CD4-positive, alpha-beta T cell treated with Interleukin-6 for 4 hours (primary cell): ENCODE results near the gene ZC3H4.

Experiments used
- DNase-seq: peaks from one replicate; pipeline ENCODE4 v3.0.0-alpha.2; 2020; ENCODE audit warnings: mixed read lengths

Gene ZC3H4

DNA sequence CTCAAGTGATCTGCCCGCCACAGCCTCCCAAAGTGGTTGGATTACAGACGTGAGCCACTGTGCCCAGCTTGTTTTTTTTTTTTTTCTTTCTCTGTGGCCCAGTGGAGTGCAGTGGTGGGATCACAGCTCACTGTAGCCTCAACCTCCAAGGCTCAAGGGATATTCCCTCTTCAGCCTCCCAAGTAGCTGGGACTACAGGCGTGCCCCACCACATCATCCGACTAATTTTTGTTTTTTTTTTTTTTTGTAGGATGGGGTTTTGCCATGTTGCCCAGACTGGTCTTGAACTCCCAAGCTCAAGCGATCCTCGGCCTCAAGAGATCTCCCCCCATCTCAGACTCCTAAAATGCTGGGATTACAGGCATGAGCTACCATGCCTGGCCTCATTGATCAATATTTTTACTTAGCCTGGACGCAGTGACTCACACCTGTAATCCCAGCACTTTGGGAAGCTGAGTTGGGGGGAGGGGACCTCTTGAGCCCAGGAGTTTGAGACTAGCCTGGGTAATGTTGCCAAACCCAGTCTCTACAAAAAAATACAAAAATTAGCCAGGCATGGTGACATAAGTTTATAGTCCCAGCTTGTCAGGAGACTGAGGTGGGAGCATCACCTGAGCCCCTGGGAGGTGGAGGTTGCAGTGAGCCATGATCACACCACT lies 18.7 kb upstream of the ZC3H4 start:
- no peak for DNase-seq

GRCh38 chr19:47130589-47131227 lies 17.1 kb upstream of the ZC3H4 start, which contains the start of gene SAE1:
TSS of gene SAE1 (plus strand) at chr19:47130835. CDS start at chr19:47130931, 96 bp downstream.
- DNase-seq: peak; percentile 91

DNA sequence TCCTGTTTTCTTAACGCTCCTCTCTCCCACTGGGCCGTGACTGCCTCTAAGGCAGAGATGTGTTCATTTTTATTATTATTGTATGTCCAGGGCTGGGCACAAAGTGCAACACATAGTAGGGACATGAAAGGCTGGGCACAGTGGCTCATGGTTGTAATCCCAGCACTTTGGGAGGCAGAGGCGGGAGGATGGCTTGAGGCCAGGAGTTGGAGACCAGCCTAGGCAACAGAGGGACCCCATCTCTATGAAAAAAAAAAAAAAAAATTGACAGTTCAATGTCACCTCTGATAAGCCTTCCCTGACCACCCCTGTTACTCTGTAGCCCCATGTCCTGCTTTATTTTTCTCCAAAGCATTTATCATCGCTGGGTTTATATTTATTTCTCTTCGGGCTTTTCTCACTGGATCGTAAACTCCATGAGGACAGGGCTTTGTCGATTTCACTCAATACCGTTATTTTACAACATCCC lies 16.6 kb upstream of the ZC3H4 start:
- no peak for DNase-seq

- no peak for DNase-seq
Observed at GRCh38 chr19:47129579-47129978, 16.0 kb upstream of the ZC3H4 start.

- no peak for DNase-seq
Observed at GRCh38 chr19:47125669-47125938, 12.0 kb upstream of the ZC3H4 start.

DNA sequence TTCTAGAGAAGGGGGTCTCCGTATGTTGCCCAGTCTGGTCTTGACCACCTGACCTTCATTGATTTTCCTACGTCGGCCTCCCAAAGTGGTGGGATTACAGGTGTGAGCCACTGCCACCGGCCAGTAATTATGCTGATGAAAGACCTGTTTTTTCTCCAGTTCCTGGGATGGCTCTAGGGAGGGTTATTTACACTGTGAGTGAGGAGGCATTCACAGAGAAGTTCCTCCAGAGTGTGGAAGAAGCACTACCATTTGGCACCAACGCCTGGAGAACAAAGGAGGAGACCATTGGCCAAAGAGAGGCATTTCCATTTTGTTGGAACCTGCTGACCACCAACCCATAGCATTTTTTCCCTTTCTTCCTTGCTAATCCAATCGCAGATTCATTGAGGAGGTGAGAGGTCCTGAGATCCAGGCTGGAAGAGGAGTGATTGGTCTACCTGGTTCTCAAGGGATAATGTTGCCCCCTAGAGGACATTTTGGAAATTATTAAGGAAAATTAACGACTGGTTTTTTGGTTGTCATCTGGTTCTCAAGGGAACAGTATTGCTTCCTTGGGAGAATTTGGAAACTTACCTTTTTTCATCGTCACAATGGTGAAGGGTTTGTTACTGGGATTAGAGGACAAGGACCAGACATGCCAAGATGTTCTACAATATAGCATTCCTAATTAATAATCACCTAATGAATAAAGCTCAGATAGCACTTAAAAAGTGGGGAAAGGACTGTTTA lies 11.5 kb upstream of the ZC3H4 start:
- DNase-seq: peak; percentile 36

DNA sequence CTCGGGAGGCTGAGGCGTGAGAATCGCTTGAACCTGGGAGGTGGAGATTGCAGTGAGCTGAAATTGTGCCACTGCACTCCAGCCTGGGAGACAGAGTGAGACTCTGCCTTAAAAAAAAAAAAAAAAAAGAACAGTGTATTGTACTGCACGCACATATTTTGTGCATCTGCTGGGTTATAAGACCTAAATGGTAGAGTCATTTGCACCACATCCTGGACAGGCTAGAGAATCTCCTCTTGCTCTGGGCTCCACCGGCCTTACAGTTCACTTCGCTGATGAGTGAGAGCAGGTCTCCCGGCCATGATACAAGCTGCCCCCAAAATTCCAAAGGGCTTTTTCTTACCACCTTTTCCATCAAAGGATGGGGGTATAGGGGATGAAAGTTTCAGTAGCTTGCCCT lies 9.8 kb upstream of the ZC3H4 start:
- no peak for DNase-seq

GRCh38 chr19:47122359-47123335 lies 9.1 kb upstream of the ZC3H4 start:
- no peak for DNase-seq

DNA sequence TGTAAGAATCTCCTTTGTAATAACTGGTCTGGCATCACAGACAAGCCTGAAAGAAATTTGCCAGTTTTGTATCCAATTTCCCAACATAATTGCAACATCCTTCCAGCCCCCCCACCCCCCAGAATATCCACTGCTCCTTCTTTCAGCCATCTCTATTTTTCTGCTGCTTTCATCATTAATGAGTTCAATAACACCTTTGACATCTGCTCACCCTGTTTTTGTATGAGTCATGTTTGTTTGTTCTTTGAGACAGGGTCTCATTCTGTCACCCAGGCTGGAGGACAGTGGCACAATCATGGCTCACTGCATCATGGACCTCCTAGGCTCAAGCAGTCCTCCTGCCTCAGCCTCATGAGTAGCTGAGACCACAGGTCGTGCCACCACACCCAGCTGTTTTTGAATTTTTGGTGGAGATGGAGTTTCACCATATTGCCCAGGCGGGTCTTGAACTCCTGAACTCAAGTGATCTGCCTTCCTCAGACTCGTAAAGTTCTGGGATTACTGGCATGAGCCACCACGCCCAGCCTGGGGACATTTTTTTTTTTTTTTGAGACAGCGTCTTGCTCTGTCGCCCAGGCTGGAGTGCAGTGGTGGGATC lies 7.0 kb upstream of the ZC3H4 start:
- no peak for DNase-seq

DNA sequence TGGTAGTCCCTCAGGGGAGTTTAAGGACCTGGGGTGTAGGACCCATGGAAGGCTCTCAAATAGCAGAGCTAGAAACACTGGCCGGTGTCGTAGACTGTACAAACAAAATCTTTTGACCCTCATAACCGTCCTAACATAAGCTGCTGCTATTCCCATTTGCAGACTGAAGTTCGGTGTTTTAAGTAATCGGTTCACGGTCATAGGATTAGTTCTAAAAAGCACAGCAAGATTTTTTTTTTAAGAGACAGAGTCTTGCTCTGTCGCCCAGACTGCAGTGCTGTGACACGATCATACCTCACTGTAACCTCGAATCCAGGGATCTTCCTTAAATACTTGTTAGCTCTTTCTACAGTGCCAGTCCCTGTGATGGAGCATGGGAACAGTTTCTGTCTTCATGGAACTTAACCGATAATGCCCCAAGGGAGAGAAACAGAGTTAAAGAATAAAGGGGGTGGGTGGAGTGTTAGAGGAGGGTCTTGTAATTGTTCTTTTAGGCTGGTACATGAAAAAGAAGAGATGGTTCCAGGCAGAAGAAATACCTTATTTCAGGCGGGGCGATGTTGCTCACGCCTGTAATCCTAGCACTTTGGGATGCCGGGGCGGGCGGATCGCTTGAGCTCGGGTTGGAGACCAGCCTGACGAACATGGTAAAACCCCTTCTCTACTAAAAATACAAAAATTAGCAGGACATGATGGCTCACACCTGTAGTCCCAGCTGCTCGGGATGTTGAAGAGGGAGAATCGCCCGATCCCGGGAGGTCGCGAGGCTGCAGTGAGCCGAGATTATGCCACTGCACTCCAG lies 475 bp upstream of the ZC3H4 start:
- no peak for DNase-seq

- peak; percentile 95 for DNase-seq
Observed at GRCh38 chr19:47112166-47112996, 1.2 kb downstream of the ZC3H4 start.

DNA sequence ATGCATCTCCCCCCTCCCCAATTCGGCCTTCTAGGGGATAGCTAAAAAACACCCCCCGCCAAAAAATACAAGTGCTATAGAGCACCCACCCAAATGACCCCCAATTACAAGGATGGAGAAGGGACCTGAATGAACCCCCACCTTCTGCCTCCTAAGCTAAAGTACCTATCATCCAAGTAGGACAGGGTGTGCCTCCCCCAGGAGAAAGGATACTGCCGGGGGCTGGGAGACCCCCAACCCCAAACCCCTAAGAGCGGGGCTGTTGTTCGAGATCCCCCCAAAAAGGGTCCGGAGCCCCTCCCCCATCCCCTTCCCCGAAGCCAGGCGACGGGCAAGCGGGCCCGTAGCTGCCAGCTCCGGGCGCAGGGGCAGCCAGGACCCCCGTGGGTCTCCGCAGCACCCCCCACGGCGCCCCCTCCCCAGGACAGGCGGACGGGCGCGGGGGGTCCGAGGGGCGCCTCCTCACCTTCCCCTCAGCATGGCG lies 1.9 kb downstream of the ZC3H4 start:
- DNase-seq: no peak

- DNase-seq: peak; percentile 56
Observed at GRCh38 chr19:47111006-47111621, 2.5 kb downstream of the ZC3H4 start.

GRCh38 chr19:47110521-47111005 lies 3.0 kb downstream of the ZC3H4 start:
- peak; percentile 80 for DNase-seq

GRCh38 chr19:47109541-47110375 lies 3.8 kb downstream of the ZC3H4 start:
- peak; percentile 63 for DNase-seq

DNA sequence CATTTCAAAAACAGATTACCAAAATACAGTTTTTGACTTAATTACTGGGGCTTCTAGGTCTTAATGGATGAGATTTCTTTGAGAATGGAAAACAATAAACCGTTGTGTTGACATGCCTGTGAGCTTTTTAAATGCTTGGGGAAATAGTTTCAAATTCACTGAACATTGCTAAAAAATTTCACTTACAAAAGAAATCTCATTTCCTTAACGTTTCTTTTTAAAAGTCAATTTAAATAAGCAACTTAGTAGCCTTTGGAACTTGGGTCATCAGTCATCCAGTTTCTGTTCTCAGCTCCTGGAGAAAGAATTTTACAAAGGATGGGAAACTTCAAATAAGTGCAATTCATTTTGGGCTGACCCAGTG lies 4.4 kb downstream of the ZC3H4 start:
- DNase-seq: no peak

DNA sequence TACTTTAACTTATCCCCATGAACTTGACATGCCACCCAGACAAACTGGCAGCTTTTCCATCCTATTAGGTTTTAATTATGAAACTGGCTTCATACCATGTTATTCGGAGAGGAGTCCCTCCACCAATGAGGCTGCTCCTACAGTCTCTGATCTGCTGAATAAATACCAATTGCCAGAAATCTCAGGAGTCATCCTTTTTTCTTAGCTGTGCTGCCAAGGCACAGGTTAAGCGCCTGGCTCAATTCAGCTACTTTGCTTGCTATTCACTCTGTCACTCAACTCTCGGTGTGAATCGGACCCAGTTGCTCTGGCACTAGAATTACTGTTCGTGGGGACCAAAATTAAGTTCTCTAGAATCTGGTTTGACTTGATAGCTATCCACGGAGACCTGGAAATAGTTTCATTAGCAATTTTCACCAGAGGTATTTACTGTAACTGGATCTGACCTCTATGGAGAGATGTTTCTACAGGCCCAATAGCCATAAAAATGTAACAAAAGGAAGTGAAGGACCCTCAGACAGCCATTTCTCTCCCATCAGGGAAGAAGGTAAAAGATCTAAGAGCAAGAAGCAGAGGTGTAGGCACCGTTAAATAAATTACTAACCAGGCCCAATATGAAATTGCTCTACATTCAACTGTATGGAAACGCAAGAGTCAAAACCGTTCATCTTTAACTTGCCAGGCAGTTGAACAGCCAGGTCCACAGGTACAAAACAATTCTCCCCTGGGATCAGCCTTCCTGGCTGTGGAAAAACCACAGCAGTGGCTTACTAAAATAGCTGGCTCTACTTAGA lies 5.4 kb downstream of the ZC3H4 start:
- DNase-seq: no peak
